Measurements from ENCODE around the gene MGA.

MGA gene

GRCh38 chr15:41782371-41783282 lies 122.4 kb downstream of the MGA start:
- DNase-seq (ENCODE audit: low read depth), result no peak

- DNase-seq (ENCODE audit: low read depth), result no peak
Observed at GRCh38 chr15:41783296-41783695, 123.1 kb downstream of the MGA start.

GRCh38 chr15:41788262-41788661 lies 128.1 kb downstream of the MGA start:
- no peak for DNase-seq (ENCODE audit: low read depth)

GRCh38 chr15:41789236-41789635 lies 129.0 kb downstream of the MGA start:
- no peak for DNase-seq (ENCODE audit: low read depth)

GRCh38 chr15:41789662-41790061 lies 129.5 kb downstream of the MGA start:
- no peak for DNase-seq (ENCODE audit: low read depth)

GRCh38 chr15:41790169-41790568 lies 130.0 kb downstream of the MGA start:
- no peak for DNase-seq (ENCODE audit: low read depth)

- no peak for DNase-seq (ENCODE audit: low read depth)
Observed at GRCh38 chr15:41790756-41791546, 130.7 kb downstream of the MGA start.

- no peak for DNase-seq (ENCODE audit: low read depth)
Observed at GRCh38 chr15:41791547-41791937, 131.3 kb downstream of the MGA start.

GRCh38 chr15:41792000-41792637 lies 131.9 kb downstream of the MGA start:
- DNase-seq (ENCODE audit: low read depth), result no peak

GRCh38 chr15:41794081-41794480 lies 133.9 kb downstream of the MGA start:
- no peak for DNase-seq (ENCODE audit: low read depth)

GRCh38 chr15:41795996-41796856 lies 136.0 kb downstream of the MGA start:
- DNase-seq (ENCODE audit: low read depth), result no peak

- no peak for DNase-seq (ENCODE audit: low read depth)
Observed at GRCh38 chr15:41797201-41797944, 137.2 kb downstream of the MGA start.

GRCh38 chr15:41798607-41799487 lies 138.6 kb downstream of the MGA start:
- DNase-seq (ENCODE audit: low read depth), result no peak

- DNase-seq (ENCODE audit: low read depth), result no peak
Observed at GRCh38 chr15:41799488-41799805, 139.2 kb downstream of the MGA start.

GRCh38 chr15:41801185-41801584 lies 141.0 kb downstream of the MGA start:
- no peak for DNase-seq (ENCODE audit: low read depth)

- DNase-seq (ENCODE audit: low read depth), result no peak
Observed at GRCh38 chr15:41801850-41802455, 141.7 kb downstream of the MGA start.

GRCh38 chr15:41804361-41804760 lies 144.2 kb downstream of the MGA start:
- no peak for DNase-seq (ENCODE audit: low read depth)

- no peak for DNase-seq (ENCODE audit: low read depth)
Observed at GRCh38 chr15:41804916-41805666, 144.9 kb downstream of the MGA start.

- no peak for DNase-seq (ENCODE audit: low read depth)
Observed at GRCh38 chr15:41805711-41806110, 145.5 kb downstream of the MGA start.

Measured in stimulated activated CD8-positive, alpha-beta memory T cell treated with anti-CD3 and anti-CD28 coated beads, Interleukin-15, amount 100 ng/mL, for 24 hours (primary cell).